SK-N-DZ (cell line): ENCODE results near the gene GADD45A.
"Not testable (repeated sequence)": the region's sequence is repeated elsewhere in the genome, so short reads cannot be mapped to it uniquely, and the experiment has no call there.

Experiments used
- DNase-seq: peaks from one replicate; pipeline ENCODE4 v3.0.0-alpha.2; 2015; ENCODE audit warnings: low spot score

GADD45A gene

GRCh38 chr1:67719329-67720196 lies 34.6 kb downstream of the GADD45A start:
- DNase-seq: no peak

GRCh38 chr1:67721112-67721511 lies 36.1 kb downstream of the GADD45A start:
- no peak for DNase-seq

DNA sequence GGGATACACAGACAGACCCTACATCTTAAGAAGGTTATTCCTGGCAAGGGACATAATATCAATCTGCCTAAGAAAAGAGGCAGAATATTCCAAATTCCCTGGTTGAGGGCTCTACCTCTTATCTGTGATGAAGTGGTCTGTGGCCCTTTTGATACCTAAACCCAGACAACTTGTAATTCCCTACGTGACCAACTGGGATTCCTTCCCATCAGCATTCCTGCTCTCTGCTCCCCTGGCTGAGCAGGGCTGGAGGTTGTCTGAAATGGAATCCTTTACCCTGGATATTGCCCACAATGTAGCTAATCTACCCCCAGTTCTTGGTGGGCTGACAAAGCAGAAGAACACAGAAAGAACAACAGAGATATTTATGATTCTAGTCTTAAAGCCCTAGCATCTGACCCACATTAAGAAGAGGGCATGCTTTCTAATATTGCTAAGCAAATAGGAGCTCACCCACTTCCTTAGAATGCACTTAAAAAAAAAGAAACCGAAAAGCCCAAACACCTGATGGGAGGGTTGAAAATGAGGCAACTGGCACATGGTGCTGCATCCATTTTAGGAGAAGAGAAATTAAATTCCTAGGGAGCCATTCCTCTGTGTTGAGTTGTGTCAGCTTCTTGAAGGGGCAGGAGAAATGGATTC lies 36.8 kb downstream of the GADD45A start:
- DNase-seq: no peak

DNA sequence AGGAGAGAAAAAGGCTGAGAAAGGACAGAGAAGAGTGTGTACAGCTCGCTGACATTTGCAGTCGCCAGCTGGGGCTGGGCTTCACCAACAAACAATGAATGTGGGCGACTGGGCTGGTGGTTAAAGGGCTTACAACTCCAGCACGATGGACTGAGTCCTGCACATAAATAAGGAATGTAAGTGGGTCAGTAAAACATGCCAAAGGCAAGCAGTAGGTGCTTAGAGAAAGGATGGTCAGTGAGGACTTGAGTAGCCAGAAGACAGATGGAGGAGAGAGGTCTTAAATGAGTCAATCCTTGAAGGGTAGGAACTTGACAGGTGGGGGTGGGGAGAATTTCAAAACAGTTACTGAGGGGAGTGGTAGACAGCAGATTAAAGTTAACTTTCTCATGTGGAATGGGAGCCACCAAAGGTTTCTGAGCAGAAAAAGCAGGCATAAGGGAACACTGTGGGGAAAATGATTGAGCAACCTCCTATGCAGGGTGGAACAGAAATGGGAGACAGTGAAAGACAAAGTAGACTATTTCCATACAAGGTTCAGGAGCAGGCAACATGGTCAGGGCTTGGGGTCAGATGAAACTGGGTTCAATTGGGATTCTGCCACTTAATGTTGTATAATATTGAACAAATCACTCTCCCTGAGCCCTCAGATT lies 37.4 kb downstream of the GADD45A start:
- DNase-seq: no peak

- DNase-seq: no peak
Observed at GRCh38 chr1:67723126-67723525, 38.1 kb downstream of the GADD45A start.

GRCh38 chr1:67723620-67724019 lies 38.6 kb downstream of the GADD45A start:
- DNase-seq: no peak

GRCh38 chr1:67724928-67725560 lies 40.0 kb downstream of the GADD45A start:
- DNase-seq: no peak

DNA sequence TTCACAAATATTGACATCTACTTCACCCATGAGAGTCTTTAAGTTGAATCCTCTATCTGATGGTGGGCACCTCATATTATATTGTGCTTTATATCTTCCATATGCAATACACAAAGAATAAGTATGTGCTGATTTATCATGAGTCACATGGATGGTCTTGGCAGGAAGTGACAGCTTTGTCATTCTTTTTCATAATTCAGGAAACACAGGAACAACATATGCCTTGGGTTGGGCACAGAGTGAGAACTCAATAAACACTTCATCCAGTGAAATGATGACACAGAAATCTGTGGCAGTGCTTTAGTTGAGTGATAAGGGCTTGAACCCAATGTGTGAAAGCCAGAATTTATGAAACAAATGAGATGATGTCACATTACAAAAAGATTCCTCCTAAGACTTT lies 41.2 kb downstream of the GADD45A start:
- no peak for DNase-seq

DNA sequence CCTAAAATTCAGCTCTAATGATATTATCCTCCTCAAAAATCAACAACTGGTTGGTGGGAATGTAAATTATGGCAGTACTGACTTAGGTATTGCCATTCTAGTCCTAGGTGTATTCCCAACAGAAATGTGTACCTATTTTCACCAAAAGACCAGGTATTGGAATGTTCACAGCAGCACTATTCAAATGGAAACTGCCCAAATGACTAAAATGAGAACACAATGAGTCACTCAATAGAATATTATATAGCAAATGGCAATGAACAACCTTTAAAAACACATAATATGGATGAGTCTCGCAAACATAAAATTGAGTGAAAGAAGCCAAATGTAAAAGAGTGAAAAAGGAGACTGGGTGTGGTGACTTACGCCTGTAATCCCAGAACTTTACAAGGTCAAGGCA lies 44.9 kb downstream of the GADD45A start:
- DNase-seq: no peak

DNA sequence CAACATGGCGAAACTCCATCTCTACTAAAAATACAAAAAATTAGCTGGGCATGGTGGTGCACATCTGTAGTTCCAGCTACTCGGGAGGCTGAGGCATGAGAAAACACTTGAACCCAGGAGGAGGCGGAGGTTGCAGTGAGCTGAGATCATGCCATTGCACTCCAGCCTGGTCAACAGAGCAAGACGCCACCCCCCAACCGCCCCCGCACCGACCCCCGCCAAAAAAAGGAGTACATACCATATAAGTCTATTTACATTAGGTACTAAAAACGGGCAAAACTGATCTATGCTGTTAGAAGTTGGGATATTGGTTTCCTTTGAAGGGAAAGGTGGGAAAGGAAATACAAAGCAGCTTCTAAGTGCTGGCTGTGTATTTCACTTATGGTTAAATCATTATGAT lies 45.3 kb downstream of the GADD45A start:
- not testable (repeated sequence) for DNase-seq

- no peak for DNase-seq
Observed at GRCh38 chr1:67731322-67731721, 46.3 kb downstream of the GADD45A start.

GRCh38 chr1:67732750-67733151 lies 47.8 kb downstream of the GADD45A start:
- no peak for DNase-seq

GRCh38 chr1:67733681-67734322 lies 48.8 kb downstream of the GADD45A start:
- DNase-seq: no peak

GRCh38 chr1:67734323-67734690 lies 49.3 kb downstream of the GADD45A start:
- DNase-seq: no peak

DNA sequence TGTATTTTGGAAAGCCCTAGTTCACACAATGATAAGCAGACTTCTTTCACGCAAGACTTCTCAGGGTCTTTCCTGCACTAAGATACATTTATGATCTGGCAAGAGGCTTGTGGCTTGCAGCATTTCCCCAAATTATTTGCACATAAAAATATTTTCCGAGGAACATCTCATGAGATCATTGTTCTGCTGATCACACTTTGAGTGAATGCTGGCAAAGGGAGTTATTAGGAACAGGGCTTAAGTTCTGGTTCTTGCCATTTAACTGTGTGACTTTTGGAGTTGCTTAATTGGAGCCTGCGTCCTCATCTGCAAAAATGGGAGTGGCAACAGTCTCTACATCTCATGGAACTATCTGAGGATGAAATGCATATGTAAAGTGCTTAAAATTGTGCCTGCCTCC lies 50.2 kb downstream of the GADD45A start:
- DNase-seq: no peak

DNA sequence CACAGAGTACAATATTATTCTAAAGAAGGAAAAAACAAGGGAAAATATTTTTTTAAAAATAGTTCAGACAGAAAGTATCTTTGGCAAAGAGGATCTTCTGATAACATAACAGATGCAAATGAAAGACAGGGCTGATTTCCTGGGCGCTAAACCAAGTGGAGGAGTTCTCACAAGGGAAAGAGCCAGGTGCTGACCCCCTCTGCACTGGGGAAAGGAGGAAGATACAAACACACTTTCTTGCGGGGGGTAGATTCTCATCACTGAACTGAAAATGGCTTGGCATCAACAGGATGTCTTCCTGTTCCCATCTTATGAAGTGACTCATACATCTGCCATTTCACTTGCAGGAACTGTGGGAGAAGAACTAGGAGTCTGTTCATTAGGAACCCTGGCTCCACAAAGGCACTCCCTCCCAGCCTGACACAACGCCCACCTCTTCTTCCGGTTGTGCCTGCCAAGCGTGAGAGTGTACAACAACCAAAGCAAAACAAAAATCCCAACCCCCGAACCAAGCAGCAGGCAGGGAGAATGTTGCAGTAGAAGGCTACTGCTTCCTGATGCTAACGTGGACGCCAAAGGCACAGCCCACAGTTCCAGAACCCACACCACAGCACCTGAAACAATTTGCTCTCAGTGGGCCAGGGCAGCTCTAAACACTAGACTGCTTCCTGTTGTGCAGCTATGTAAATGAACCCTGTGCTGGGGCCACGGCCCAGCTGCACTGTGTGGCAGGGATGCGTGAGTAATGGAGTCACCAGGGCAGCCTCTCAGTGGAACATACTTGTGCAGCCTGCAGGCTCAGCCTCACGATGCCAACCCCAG lies 51.0 kb downstream of the GADD45A start:
- no peak for DNase-seq

DNA sequence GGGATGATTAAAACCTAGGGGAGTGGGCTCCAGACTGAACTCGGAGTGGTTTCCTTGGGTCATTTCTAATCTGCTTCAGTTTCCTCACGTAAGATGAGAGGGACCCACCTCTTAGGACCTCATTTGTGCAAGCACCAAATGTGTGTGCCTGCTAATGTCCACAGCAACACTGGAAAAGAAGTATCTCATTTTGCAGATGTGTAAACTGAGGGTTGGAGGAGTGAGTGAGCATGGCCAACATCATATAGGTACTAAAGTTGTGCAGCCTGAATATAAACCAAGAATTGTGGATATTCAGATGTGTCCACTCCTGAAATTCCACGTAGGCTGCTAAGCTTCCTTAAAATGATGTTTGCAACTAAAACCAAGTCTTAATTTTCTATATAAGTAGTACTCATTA lies 51.7 kb downstream of the GADD45A start:
- DNase-seq: no peak

GRCh38 chr1:67737875-67738274 lies 52.9 kb downstream of the GADD45A start:
- no peak for DNase-seq
